K562 (cell line): Measurements from ENCODE around the gene SLC25A10. TPM values are rescaled to one million over a fixed set of nuclear protein-coding genes. Genes with fewer than 3 reads are reported as not detected.

Experiments
- ARID4B ChIP-seq: sonication (generic); formaldehyde crosslinking; IDR thresholded peaks from 2 replicates; pipeline ENCODE4 v1.8.0; 2022; ENCODE audit warnings: mild to moderate bottlenecking, missing genetic modification reagents
- PTTG1 ChIP-seq: fragments of 450-650 bp; IDR thresholded peaks from 2 replicates; pipeline ENCODE4 v1.6.1; 2016; ENCODE audit warnings: low read depth, mild to moderate bottlenecking, missing genetic modification characterization, missing compliant biosample characterization
- RFX1 ChIP-seq: fragments of 450-650 bp; IDR thresholded peaks from 2 replicates; pipeline ENCODE4 v1.6.1; 2016; ENCODE audit warnings: mild to moderate bottlenecking, moderate library complexity
- SIX5 ChIP-seq, 2 experiments: IDR thresholded peaks; 2 replicates each; pipeline ENCODE4 v1.6.1; 2011; ENCODE audit warnings: low read length in 2 of 2, borderline replicate concordance in 1 of 2, low read depth in 1 of 2, mild to moderate bottlenecking in 1 of 2, moderate library complexity in 1 of 2; ENCODE audit not compliant: insufficient read depth in 1 of 2
- TSHZ1 ChIP-seq: fragments of 250-450 bp; sonication (Bioruptor Pico); IDR thresholded peaks from 2 replicates; pipeline ENCODE4 v1.4.0; 2020; ENCODE audit warnings: mild to moderate bottlenecking, moderate library complexity
- polyA plus RNA-seq, 8 experiments: library from polyadenylated mRNA; depleted of rRNA in 4 of 8; stranded (reverse) in 5 of 8; unstranded in 3 of 8; fragments of >200 nt; fragmentation: Nextera tagmentation in 2 of 8; fragmentation: Illumina TruSeq in 1 of 8; extraction: Ambion mirVana in 2 of 8; extraction: Trizol in 1 of 8; gene quantifications; 2 replicates each; pipeline versions ENCODE4 v1.2.1 to v1.2.3, GENCODE V29; 2011 to 2014; ENCODE audit warnings: inconsistent platforms in 1 of 8, missing spikeins in 1 of 8
- total RNA-seq, 7 experiments: library from RNA; depleted of rRNA in 6 of 7; stranded (reverse); fragments of >200 nt in 6 of 7; fragmentation: Illumina TruSeq in 2 of 7; extraction: Trizol in 2 of 7; gene quantifications; 2 replicates each; pipeline versions ENCODE4 v1.2.1 to v1.2.3, GENCODE V29; 2011 to 2021; ENCODE audit warnings: low replicate concordance in 1 of 7
- TF ChIP-seq, protein P1 (sequence below): fragments of 450-650 bp; IDR thresholded peaks from 2 replicates; pipeline ENCODE4 v1.7.1; 2018; ENCODE audit warnings: mild to moderate bottlenecking, low read depth; ENCODE audit not compliant: partially characterized antibody
- TF ChIP-seq, protein P2 (sequence below): sonication (generic); formaldehyde crosslinking; IDR thresholded peaks from 2 replicates; pipeline ENCODE4 v1.8.0; 2023; ENCODE audit warnings: mild to moderate bottlenecking, missing genetic modification reagents
- TF ChIP-seq, protein P3 (sequence below): fragments of 450-650 bp; IDR thresholded peaks from 2 replicates; pipeline ENCODE4 v1.6.1; 2016; ENCODE audit warnings: borderline replicate concordance

Gene SLC25A10
- total and polyA plus RNA-seq, 9 of the 15 experiments (the other 6 are each of a cell fraction or from before 2014, with no cell fraction given): 0.10 to 85.6 (median 34.3) TPM

DNA sequence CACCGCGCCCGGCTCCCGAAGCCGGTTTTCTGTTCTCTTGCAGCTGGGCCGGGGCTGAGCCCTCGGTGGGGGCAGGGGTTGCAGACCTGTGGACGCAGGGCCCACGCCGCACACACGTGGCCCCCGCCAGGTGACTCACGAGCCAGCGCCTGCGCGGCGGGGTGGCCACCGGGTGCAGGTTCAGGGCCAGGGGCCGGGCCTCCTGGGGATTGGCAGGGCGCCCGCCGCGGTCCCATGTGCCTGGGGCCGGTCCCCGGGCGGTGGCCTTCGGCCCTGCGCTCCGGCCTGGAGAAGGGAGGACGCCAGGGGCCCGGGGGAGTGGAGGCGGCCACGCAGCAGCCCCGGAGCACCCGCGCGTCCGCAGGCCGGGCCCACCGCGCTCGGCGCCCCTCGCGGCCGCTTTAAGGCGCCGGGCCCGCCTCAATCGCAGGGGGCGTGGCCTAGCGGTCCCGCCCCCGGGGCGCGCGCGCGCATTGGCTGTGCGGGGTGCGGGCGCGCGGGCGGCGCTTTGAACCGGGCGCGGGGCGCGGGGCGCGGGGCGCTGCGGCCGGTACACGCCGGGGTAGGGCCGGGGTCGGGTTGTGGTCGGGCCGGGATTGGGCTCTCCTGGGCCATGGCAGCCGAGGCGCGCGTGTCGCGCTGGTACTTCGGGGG is at the start of gene SLC25A10 (continued):
- TF ChIP-seq, protein P1, sequence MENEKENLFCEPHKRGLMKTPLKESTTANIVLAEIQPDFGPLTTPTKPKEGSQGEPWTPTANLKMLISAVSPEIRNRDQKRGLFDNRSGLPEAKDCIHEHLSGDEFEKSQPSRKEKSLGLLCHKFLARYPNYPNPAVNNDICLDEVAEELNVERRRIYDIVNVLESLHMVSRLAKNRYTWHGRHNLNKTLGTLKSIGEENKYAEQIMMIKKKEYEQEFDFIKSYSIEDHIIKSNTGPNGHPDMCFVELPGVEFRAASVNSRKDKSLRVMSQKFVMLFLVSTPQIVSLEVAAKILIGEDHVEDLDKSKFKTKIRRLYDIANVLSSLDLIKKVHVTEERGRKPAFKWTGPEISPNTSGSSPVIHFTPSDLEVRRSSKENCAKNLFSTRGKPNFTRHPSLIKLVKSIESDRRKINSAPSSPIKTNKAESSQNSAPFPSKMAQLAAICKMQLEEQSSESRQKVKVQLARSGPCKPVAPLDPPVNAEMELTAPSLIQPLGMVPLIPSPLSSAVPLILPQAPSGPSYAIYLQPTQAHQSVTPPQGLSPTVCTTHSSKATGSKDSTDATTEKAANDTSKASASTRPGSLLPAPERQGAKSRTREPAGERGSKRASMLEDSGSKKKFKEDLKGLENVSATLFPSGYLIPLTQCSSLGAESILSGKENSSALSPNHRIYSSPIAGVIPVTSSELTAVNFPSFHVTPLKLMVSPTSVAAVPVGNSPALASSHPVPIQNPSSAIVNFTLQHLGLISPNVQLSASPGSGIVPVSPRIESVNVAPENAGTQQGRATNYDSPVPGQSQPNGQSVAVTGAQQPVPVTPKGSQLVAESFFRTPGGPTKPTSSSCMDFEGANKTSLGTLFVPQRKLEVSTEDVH: no peak
- TF ChIP-seq, protein P2, sequence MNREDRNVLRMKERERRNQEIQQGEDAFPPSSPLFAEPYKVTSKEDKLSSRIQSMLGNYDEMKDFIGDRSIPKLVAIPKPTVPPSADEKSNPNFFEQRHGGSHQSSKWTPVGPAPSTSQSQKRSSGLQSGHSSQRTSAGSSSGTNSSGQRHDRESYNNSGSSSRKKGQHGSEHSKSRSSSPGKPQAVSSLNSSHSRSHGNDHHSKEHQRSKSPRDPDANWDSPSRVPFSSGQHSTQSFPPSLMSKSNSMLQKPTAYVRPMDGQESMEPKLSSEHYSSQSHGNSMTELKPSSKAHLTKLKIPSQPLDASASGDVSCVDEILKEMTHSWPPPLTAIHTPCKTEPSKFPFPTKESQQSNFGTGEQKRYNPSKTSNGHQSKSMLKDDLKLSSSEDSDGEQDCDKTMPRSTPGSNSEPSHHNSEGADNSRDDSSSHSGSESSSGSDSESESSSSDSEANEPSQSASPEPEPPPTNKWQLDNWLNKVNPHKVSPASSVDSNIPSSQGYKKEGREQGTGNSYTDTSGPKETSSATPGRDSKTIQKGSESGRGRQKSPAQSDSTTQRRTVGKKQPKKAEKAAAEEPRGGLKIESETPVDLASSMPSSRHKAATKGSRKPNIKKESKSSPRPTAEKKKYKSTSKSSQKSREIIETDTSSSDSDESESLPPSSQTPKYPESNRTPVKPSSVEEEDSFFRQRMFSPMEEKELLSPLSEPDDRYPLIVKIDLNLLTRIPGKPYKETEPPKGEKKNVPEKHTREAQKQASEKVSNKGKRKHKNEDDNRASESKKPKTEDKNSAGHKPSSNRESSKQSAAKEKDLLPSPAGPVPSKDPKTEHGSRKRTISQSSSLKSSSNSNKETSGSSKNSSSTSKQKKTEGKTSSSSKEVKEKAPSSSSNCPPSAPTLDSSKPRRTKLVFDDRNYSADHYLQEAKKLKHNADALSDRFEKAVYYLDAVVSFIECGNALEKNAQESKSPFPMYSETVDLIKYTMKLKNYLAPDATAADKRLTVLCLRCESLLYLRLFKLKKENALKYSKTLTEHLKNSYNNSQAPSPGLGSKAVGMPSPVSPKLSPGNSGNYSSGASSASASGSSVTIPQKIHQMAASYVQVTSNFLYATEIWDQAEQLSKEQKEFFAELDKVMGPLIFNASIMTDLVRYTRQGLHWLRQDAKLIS (CRISPR knock-in tag): 0 out of 2 replicates have a peak, but pooled peaks have one; percentile 35
- TF ChIP-seq TSHZ1 (CRISPR knock-in tag) (no peak), SIX5 (IDR thresholded peaks at IDR 0.05; ENCODE audit: borderline replicate concordance in 1 of 2, insufficient read depth in 1 of 2, low read depth in 1 of 2, low read length in 2 of 2) (no peak), RFX1 (no peak), ARID4B (CRISPR knock-in tag) (peak; percentile 90), PTTG1 (no peak)
- TF ChIP-seq, protein P3, sequence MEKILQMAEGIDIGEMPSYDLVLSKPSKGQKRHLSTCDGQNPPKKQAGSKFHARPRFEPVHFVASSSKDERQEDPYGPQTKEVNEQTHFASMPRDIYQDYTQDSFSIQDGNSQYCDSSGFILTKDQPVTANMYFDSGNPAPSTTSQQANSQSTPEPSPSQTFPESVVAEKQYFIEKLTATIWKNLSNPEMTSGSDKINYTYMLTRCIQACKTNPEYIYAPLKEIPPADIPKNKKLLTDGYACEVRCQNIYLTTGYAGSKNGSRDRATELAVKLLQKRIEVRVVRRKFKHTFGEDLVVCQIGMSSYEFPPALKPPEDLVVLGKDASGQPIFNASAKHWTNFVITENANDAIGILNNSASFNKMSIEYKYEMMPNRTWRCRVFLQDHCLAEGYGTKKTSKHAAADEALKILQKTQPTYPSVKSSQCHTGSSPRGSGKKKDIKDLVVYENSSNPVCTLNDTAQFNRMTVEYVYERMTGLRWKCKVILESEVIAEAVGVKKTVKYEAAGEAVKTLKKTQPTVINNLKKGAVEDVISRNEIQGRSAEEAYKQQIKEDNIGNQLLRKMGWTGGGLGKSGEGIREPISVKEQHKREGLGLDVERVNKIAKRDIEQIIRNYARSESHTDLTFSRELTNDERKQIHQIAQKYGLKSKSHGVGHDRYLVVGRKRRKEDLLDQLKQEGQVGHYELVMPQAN: peak; percentile 89
